Measurements from ENCODE around the gene RNF130.
"Not testable (repeated sequence)": the region's sequence is repeated elsewhere in the genome, so short reads cannot be mapped to it uniquely, and the experiment has no call there.

The RNF130 gene

DNA sequence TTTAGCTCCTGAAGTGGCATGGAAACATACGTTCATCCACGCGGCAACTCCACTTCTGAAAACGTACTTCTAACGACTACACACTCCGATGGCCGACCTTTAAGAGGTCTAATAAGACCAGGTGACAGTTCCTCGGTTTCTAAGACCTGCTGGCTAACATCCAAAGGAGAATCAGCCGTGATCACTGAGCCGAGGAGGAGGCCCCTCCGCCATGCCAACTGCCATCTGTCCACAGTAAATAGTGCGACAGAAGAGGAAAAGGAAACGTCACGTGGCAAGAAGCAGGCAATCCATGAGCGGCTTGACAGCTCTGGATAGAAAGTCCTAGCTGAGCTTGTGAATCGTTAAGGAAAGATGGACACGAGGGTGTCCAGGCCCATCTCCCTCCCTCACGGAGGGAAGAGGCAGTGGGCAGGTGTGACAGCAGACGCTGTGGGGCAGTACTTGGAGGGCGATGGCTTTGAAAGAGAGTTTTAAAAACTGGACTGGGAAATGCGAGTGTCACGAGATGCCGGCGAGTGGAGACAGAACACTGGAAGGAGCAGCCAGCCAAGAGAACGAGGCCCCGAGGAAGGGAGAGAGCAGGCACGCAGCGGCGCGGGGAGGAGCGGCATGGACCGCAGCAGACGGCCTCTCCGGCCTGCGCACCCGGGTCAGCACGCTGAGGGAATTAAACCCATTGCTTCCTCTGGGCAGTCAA lies 97.2 kb downstream of the RNF130 start:
- DNase-seq (ENCODE audit: low spot score) = no peak

DNA sequence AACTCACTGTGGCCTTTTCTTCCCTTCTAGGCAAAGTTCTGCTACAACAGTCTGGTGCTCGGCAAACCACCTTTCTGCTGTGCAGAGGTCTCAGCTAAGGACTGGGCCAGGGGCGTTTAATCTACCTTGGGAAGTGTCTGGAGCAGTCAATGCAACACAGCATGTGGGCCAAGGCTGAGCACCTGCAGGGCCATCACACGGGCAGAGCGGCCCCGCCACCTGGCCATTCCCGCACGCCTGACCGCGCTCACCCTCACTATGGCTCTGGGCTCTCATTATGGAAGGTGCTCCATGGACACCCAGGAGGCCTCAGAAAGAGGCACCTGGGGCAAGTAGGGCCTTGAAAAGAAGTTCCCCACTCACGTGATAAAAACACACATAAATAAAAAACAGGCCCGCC lies 98.2 kb downstream of the RNF130 start:
- DNase-seq (ENCODE audit: low spot score) = no peak

DNA sequence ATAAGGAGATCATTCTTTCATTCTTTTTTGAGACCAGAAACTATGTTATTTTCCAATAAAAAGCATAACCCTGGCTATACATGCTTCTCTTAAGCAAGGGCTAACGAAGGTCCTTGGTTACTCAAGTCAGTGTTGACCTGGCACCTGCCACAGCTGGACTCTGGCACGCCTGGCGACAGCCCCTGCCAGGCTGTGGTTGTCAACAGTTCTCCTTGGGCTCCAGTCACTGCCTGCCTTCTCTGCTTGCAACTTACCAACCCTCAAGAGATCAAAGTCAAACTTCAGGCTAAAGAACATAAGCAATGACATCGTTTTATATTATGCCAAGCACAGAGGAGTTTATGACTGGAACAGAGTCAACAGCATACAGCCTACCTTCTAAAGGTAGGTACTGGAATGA lies 102.4 kb downstream of the RNF130 start:
- no peak for DNase-seq (ENCODE audit: low spot score)

DNA sequence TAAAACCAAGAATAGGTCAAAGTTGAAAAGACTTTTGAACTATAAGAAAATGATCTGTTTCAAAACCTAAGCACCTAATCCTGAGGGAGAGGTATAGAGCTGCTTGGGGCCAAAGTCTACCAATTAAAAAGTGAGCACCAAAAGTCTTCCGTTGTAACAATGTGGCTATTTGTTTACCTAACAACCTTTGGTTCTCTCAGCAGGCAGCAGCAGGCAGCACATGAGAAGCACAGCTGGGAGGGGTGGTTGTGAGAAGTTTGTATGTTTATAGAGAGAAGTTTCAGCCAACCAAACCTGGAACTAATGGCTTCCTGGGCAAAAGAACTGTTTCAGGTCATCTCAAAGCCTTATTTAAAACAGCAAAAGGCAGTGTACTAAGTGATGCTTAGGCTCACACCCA lies 104.1 kb downstream of the RNF130 start:
- no peak for DNase-seq (ENCODE audit: low spot score)

DNA sequence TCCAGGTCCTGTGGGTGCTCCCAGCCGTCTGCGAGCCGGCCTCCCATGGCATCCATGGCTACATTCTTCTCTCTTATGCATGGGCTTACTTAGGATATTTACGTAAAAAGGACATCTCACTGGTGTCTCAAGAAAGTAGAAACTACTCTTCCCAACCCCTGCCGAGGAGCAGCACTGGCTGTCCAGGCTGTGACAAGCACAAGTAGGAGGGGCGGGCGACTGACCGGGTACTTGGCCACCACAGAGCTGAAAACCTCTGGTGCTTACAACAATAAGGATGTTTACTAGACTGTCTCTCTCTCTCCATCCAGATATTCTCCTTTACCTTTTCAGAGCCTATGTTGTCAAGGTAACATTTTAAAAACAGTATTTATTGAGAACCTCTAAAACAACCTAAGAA lies 107.5 kb downstream of the RNF130 start:
- DNase-seq (ENCODE audit: low spot score) = no peak

DNA sequence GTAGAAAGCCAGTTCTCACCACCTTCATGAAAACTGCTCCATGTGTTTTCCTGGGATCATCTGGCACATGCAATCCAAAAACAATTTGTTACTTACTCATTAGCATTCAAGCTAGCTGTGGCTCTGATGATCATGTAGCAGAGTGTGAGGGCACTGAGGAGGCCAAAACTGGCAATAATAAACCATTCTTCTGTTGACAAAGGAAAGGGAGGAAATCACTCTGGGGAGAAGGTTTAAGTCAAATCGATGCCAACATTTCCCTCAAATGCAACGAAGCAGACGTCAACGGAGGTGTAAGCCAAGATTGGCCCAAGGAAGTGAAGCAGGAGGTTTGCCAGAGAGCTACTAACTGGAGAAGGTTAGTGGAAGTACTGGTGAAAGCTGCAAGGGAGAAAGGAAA lies 108.2 kb downstream of the RNF130 start:
- DNase-seq (ENCODE audit: low spot score) = no peak

DNA sequence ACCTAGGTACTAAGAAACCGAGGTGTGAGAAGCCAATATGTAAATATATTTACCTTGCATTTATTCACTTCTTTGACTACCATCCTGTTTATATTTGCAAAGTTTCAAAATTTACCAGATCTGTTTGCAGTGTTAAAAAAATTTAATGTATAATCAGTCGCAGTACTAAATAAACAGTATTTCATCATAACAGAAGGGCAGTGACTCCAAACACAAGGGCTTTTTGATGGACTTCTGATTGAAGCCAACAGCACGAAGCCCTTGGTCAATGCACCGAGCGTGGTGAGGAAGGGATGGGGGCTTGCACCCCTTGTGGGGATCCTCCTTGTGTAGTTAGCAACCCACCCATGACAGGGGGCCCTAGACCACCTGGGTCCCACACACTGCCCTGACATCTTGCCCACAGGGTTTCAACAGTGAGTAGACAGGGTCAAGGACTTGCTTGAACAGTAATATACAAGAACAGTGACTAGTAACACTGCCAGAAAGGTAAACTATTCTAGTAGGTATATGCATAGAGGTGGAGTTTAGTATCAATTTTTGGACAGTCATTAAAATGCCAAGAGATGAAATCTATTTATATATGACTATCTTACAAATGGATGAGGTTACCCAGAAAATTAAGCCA lies 111.2 kb downstream of the RNF130 start:
- no peak for DNase-seq (ENCODE audit: low spot score)

DNA sequence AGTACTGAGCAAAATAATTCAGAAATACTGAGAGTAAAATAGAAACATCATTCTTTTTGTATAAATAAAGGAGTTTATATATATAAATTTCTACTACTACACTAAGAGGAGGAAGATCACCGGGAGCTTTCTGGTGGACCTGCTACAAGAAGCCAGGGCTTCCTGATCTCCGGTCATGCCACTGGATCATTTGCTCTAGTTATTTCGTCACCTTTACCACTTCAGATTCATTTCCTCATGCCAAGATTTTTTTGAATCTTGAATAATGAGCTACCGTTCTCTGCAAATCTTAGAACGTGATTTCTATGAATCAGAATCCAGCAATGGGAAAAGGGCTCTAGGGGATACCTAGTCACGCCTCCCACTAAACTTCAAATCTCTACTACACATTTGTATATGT lies 111.9 kb downstream of the RNF130 start:
- no peak for DNase-seq (ENCODE audit: low spot score)

DNA sequence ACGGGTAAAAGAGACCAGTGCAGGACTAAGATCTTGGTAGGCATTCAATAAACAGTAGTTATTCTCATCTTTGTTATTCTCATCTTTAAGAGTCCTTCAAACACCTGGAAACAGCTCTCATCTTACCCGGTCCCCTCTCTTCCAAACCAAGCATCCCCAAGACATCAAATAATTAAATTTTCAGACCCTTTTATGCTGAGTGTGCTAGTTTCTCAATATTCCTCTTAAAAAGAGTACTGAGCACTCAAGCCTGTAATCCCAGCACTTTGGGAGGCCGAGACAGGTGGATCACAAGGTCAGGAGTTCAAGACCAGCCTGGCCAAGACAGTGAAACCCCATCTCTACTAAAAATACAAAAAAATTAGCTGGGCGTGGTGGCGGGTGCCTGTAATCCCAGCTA lies 112.4 kb downstream of the RNF130 start:
- not testable (repeated sequence) for DNase-seq (ENCODE audit: low spot score)

DNA sequence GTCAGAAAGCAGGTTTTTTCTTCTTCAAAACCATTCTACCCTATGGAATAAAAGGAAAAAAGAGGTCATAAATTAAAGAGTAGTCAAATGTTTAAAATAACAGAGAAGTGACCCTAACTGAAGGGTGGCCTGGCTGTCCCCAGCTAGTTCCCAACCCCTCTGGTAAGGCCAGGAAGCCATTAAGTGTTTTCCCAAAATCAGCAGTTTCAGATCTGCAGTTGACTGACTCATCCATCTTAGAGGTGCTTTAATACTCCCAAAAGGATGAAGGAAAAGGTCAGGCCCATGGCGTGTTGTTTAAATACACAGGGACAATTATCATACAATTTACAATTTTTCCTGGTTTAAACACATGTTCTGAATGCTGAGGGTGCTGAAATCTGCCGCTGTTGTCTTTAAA lies 115.9 kb downstream of the RNF130 start:
- DNase-seq (ENCODE audit: low spot score) = no peak

DNA sequence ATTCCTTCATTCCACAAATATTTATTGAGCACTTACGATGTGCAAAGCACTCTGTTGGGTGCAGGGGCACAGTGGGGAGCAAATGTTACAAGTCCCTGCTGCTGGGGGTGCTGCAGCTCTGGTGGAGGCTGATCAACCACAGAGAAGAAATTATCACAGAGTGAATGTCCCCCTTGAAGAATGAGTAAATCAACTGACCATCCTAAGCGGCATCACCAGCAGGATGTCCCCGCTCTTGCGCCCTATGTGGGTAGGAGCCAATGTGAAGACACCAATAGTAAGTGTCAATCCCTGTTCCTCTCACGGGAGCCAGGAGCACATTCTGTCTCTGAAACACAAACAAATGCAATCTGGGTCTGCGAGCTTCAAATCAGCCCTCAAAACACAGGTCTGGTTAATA lies 116.5 kb downstream of the RNF130 start:
- no peak for DNase-seq (ENCODE audit: low spot score)

DNA sequence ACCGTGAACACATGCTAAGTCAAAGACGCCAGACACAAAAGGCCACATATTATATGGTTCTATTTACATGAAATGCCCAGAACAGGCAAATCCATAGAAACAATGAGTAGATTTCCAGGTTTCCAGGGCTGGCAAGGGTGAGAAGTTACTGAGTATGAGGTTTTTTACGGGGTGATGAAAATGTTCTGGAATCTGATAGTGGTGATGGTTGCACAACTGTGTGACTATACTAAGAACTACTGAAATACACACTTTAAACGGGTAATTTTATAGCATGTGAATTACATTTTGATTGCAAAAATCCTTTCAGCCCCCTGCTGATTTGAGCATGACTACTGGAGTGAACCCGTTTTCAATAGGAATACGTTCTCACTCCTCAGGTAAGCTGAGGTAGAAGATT lies 117.1 kb downstream of the RNF130 start:
- no peak for DNase-seq (ENCODE audit: low spot score)

DNA sequence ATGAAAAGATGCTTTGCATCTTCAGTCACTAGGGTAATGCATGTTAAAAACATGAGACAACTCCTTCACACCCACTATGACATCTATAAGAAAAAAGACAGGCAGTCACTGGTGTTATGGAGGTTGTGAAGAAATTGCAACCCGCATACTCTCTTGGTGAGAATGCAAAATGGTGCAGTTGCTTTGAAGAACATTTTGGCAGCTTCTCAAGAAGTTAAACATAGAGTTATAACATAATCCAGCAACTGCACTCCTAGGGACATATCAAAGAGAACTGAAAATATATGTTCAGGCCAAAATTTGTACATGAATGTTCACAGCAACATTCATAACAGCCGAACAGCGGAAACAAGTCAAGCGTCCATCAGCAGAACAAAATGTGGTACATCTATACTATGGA lies 117.6 kb downstream of the RNF130 start:
- DNase-seq (ENCODE audit: low spot score) = no peak

DNA sequence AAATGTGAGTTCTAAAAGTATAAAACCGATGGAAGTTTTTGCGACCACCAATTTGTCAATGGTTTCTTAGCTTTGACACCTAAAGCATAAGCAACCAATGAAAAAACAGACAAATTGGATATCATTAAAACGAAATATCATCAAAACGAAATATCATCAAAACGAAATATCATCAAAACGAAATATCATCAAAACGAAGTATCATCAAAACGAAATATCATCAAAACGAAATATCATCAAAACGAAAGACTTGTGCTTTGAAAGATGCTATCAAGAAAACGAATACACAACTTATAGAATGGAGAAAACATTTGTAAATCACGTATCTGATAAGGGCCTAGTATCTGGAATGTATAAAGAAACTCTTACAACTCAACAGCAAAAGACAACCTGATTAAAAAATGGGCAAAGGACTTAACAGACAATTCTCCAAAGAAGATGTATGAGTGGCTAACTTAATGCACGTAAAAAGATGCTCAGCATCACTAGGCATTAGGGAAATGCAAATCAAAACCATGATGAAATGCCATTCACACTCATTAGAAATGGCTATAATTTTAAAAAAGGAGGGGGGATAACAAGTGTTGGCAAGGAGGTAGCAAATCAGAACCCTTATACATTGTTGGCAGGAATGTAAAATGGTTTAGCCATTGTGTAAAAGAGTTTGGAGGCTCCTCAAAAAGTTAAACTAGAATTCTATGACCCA lies 134.4 kb downstream of the RNF130 start:
- no peak for DNase-seq (ENCODE audit: low spot score)

DNA sequence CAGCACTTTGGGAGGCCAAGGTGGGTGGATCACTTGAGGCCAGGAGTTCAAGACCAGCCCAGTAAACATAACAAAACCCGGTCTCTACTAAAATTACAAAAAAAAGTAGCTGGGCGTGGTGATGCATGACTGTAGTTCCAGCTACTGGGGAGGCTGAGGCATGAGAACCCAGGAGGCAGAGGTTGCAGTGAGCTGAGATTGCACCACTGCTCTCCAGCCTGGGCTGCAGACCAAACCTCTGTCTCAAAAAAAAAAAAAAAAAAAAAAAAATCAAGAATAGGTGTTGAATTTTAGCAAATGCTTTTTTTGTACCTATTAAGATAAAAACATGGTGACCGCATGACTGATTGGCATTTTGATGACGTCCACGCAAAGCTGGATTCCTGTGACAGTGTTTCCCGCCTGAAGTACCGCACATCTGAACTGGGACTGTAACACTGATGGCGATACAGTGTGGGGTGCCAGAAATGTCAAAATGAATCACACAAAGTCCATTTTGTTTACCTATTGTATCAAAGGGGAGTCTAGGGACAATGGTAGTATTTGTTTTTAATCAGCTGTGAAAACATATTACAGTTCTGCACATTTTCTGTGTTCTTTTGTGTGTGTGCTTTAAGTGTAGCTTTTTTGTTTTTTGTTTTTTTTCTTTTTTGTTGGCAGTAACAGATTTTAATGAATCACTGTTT lies 140.6 kb downstream of the RNF130 start:
- DNase-seq (ENCODE audit: low spot score) = no peak

DNA sequence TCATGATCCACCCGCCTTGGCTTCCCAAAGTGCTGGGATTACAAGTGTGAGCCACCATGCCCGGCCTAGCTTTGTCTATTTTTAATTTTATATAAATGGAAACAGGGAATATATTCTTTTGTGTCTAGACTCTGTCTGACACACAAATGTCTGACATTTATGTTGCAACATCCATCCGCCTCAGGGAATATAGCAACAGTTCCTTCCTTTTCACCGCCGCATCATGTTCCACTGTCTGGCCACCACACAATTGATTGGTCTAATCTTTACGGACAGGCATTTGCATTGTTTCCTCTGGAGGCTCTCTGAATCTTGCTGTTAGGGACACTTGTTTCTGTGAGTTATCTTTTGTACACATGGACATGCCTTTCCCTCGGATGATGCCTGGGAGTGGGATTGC lies 143.7 kb downstream of the RNF130 start:
- DNase-seq (ENCODE audit: low spot score) = no peak

DNA sequence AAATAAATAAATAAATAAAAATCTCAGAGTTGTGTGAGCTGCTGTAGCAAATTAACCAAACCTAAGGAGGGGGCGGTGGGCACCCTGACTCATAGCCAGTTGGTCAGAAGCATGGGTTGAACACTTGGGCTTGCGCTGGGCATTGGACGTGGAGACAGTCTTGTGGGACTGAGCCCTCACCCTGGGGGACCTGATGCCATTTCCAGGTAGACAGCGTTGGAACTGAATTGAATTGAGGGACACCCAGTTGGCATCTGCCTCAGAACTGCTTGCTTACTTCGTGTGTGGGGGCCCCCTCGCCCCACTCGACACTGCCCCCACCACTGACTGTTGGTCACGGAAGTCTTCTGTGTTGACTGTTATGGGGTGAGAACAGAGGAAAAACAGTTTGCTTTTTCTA lies 144.9 kb downstream of the RNF130 start:
- no peak for DNase-seq (ENCODE audit: low spot score)

DNA sequence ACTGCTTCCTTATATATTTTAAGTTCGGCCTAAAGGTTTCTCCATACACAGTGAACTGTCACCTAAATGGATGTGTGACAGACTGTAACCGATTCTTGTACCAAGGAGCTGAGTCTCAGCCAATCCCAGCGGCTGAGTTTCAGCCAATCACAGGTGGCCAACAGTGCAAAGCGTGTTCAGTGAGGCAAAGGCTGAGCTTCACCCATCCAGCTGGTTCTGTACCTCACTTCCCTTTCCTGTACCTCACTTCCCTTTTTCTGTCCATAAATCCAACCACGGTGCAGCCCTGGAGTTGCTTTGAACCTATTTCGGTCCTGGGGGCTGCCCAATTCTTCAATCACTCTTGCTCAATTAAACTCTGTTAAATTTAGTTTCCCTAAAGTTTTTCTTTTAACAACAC lies 148.1 kb downstream of the RNF130 start:
- no peak for DNase-seq (ENCODE audit: low spot score)

DNA sequence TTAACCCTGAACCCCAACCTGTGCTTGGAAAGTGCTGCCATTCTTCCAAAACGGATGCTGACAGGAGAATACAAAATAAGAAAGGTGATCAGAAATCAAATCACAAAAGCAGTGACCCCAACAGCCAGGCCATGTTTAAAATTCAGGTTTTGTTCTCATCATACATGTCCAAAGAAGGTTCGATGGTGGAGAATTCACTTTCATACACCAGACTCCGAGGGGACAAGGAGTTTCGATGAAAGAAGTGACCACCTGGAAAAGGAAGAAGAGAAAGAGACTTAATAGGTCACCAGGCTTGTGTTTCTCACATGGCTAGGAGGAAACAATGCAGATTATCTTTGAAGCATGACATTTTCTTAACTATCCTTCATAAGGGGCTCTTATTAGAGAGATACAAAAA lies 151.4 kb downstream of the RNF130 start:
- DNase-seq (ENCODE audit: low spot score) = no peak

DNA sequence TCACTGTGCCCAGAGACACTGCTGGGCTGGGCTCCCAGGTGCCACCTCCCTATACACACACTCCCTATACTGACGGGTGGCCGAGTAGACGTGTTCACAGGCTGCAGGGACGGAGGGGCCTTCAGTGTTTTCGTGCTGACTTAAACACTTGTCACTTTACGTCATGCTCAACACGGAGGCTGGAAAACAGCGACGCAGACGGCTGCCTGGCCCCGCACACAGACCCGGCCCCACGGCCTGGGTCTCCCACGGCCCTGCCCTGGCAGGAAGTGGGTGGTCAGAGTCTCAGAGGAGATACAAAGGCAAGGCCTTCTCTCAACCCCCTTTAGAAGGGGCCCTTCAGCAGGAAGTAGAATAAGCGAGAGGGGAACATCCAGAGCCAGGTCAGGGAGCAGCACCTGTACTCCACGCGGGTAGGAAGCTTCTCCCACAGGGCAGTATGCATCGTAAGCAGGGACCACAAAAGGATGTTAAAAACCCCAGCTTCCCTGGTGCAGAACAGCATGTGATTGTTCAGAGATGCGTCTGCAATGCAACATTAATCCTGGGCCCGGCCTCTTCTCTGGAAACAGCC lies 152.0 kb downstream of the RNF130 start:
- no peak for DNase-seq (ENCODE audit: low spot score)

DNA sequence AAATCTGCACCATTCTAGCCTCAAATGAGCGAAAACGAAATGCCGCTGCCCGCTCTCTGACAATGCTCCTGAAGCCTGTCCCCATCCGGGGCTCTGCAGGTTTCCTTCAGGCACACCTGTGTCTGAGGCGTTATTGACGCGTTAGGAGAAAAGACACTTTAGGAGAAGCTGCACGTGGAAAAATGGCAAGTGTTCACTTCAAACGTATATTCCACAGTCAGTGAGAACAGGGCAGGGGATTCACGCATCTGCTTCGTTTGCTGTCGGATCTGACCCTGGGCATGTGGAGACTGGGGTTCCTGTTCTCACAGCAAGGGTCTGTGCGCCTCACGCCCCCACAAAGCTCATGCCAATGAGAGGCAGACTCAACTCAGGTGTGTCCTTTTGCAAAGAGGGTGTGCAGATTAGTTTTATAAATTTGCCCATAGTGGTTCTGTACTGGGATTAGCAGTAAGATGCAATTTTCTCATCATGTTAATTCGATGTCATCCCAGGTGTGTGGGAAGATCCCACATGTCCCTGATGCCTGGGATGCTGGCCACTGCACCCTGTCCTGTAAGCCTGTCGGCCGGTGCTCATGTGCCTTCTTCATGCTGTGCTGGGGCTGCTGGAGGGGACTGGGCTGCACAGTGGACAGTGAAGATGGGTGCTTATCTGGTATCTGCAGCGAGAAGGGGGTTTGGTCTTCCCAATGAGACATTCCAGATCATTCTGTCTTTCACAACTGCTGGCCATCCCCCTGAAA lies 152.6 kb downstream of the RNF130 start:
- DNase-seq (ENCODE audit: low spot score) = peak; percentile 19

DNA sequence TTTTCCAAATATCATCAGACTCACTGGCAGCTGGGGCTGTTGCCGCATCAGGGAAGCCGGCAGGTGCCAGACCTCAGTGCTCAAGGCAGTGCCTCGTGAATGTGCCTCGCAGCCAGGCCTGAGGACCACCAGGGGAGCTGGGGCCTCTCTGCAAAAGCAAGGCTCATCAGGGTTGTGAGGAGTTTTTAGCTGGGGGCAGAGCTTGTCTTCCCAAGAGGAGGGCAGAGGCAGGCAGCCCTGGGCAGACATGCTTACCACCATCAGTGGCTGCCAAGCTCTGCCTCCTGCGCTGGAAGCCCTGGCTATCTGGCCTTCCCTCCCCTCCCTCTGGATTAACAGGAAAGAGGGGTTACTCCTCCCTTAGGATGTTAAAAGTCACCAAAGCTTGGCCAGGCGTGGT lies 155.0 kb downstream of the RNF130 start:
- no peak for DNase-seq (ENCODE audit: low spot score)
